Frontal cortex (tissue), 4 donors: ENCODE results near the gene SNRPD3. TPM values are rescaled to one million over a fixed set of nuclear protein-coding genes. Genes with fewer than 3 reads are reported as not detected.

Source experiments
- DNase-seq, 2 donors: peaks; one replicate each; pipeline ENCODE4 v3.0.0; 2012; ENCODE audit warnings: low spot score in 2 of 2
- FAIRE-seq: peaks from 2 replicates; lab custom pipeline; 2012; peaks lifted over from hg19 to GRCh38; lab: Jason Lieb, UNC
- total RNA-seq: library from RNA; depleted of rRNA; stranded (reverse); fragments of >200 nt; gene quantifications from one replicate; pipeline ENCODE4 v1.2.3, GENCODE V29; 2014
- donor health status: control.
- donor health status: control.
- donor health status: control.

SNRPD3 gene
- total RNA-seq: 140 TPM

DNA sequence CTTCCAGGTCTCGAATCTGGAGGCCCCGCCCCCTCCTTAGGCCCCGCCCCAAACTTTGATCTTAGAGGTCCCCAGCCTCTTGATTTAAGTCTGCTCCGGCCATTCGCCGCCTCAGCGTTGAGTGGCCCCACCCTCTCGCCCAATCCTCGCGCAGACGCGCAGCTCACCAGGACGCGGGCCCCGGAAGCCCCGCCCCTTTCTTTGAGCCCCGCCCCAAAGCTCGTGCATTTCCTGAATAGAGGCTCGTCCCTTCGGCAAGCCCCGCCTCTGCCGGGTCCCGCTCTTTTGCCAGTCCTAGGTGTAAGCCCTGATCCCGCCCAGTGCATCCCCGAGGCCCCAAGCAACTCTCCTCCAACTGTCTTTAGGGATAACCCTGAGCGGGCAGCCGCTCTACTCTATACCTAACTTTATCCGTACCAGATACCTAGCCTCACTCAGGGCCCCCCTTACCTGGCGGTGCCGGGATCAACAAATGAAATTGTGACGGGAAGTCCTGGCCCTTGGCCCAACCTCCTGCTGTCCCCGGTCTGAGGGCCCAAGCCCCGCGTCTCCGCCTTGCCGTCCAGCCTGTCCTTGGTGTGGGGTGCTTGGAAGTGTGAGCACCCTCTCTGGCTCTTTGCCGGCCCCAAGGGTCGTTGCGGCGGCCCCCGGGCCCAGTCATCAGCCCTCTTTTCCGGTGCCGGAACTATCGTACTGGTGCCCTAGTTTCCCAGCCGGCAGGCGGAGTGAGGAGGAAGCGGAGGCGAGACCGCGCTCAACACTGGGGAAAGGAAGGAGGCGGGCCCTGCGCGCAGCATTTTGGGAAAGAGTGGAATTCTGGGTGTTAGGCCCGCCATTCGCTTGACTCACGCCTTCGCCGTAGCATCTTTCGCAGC, at the start of gene SNRPD3:
SNRPD3 (plus strand) TSS at position 835 of the 875 bp plus-strand sequence. CDS start 1,676 bp downstream, outside the sequence.
- DNase-seq: peak; percentile 98 to 99
- FAIRE-seq: no peak

DNA sequence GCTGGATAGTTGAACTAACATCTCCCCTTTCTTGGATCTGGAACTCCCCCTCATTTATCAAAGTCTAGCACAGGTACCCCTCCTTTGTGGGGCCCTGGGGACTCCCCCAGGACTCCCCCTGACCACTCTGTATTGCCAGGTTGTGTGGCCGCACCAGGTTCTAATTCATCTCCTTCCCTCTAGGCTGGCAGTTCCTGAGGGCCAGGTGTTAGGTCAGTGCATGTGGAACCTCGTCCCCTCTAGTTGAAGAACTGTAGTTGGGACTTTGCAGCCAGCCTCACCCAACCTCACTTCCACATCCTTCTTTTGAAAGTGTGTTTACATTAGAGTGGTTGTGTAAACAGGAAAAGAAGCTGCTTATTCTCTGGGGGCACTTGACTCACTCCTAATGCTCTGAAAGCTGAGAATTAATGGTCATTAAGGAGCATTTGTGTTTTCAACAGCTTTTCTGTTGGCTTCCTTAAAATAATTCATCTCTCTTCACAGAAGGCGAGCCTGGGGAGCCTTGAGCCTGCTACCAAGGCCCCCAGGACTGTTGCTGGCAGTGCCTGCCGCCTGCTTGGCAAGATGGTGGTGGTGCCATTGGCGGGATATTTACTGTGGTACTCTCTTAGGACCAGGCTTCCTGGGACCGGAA, 48.9 kb upstream of the SNRPD3 start:
- FAIRE-seq: no peak
- DNase-seq: no peak

DNA sequence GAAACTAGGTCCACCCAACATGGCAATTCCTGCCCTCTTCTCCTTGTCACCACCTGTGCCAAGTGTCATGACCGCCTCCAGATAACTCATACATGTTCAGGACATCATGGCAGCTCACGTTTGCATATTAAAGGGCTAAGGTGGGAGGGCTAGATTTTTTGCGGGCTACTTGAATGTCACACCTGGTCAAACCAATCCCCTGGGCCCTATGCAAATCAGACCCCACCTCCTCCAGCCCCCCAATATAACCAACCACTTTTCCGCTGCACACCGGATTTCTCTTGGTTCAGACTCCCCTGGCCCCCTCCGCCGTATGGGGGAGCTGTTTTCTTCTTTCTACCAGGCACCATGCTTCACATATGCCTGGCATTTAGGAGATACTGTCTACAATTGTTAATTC, 48.1 kb upstream of the SNRPD3 start:
- FAIRE-seq (no peak), DNase-seq (no peak)

DNA sequence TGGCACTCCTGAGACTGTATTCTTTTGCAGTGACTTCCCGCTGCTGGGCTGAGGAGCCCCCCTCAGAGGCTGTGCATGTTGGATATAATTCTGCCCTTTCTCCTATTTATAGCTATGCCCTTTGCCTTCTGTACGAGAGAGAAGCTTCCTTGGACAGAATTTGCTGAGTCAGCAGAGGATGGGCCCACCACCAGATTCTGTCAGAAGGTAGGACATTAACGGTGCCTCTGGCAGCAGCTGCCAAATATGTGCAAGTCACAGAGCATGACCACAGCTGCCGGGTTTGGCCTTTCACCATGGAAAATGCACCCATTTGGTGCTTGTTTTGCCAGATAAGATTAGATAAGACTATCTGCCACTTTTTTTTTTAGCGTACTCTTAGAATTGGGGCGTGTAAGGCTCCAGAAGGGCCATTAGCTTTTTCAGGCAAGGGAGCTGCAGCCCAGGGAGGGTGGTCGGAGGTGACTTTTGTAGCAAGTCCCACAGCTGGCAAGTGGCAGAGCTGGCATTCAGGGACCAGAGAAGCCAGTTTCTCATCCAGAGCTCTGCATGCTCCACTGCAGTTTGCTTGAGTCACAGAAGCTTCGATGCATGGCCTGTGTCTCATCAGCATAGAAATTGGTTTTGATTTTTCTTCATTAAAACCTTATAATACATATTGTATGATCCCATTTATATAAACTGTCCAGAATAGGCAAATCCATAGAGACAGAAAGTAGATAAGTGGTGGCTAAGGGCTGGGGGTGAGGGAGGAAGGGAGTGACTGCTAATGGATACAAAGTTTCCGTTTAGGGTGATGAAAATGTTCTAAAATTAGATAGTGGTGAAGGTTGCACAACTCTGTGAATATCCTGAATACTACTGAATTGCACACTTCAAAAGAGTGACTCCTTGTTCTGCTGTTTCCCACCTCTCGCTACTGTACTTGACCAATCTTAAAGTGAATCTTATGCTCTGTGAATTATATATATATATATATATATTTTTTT, 44.9 kb upstream of the SNRPD3 start:
- FAIRE-seq (no peak), DNase-seq (no peak)

DNA sequence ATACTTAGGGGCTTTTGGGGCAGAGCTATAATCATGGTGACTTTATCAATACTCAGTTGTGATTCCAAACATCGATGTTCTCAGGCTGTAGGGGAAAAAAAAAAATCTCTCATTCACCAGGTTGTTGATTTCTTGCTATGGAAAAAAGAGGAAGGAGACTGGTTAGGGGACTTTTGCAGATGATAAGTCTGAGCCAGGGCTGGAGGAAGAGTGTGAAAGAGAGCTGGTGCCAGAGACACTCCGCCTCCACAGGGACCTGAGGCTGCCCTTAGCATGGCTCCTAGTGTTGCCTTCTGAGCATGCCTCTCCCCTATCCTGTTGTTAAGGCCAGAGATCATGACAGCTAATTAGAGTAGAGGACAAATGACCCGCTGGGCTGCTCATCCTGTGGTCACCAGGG, 43.8 kb upstream of the SNRPD3 start:
- FAIRE-seq (no peak), DNase-seq (no peak)

DNA sequence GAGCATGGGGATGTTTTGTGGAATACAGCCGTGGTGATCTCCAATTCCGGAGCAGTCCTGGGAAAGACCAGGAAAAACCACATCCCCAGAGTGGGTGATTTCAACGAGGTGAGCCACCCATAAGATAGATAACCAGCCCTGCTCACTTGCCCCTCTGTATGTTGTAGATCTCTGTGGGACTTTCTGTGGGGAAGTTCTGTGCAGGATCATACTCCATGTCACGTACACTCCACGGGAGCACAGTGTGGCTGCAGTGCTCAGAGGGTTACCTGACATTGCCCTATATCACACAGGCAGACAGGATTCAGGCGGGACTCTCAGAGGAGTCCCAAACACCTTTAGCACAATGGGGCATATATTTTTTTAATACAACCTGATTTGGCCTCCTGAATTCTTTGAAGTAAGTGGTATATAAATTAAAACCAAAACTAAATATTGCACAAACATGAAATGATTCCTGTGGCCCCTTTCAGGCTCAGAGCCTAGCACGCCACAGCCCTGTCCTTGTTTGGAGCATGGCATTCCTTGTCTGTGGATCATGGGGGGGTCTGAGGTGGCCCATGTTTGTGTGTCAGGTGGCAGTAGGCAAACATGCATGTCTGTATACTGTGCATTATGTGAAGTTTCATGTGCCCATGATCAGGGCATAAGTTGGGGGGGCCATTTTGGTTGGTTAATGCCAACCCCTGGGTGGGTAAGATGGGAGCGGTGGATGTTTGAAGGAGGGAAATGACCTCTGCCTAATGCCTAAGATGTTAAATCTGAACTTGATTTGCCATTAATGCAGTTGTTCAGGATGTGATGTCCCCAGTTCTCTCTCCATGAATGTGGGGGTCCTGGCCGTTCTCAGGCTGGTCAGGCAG, 42.2 kb upstream of the SNRPD3 start:
- FAIRE-seq (no peak), DNase-seq (no peak)

DNA sequence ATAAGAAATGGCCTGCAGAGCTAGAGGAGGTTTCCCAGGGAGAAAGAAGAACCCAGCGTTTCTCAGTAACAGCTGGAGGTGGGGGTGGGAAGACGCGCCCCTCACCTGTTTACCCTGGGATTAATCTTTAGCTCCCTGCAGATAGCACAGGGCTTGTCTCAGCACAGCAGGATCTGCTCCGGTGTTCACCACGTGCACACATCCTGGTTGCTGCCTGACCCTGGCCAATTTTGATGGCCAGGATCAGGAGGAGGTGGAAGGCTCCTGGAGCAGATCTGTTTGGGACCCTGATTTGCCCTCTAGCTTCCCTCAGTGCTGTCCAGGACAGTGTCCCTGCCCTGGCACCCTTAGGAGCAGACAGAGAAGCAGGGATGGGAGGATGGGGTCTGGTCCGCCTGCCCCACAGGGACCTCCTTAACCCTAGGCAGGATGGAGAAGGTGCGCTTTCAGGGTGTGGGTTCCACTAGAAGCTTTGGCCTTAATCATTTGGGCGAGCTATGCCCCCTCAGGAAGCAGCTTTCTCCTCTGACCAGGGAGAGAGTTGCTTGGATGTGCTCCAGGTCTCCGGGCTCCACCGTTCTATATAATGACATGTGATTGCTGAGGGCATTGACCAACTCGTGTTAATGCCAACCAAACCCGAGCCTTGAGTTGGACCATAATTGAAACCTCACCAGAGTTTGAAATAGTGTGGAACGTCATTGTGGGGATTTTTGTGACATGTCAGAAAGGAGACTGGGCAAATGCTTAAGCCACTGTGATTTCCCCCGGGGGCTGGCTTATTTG, 41.4 kb upstream of the SNRPD3 start:
- FAIRE-seq: no peak
- DNase-seq: no peak

DNA sequence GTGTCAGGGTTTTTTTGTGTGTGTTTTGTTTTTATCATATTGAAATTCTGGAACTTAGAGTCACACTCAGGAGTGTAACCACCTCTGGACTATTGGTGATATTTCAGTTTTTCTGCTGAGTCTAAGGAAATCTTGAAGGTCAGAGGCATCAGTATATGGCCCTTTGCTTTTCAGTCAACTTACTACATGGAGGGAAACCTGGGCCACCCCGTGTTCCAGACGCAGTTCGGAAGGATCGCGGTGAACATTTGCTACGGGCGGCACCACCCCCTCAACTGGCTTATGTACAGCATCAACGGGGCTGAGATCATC, 40.8 kb upstream of the SNRPD3 start:
- FAIRE-seq: no peak
- DNase-seq: no peak

DNA sequence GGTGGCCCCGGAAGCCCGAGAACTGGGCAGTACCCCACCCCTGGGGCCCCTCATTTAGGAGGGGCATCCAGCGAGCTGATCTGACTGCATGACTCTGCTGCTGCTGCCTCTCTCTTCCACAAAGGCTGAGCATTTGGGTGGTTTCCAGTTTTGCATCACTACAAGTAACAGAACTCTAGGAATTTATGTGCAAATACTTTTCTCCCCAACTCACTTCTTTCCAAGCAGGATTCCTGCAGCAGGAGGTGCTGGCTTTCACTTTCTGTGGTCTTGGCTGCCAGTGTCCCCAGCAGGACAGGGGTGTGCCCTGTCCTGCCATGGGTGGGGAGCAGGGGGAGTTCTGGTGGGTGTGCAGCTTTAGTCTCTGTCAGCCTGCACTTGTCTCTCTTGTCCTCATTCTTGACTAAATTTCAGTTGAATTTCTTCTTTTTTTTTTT, 39.5 kb upstream of the SNRPD3 start:
- no peak for FAIRE-seq
- DNase-seq: no peak

DNA sequence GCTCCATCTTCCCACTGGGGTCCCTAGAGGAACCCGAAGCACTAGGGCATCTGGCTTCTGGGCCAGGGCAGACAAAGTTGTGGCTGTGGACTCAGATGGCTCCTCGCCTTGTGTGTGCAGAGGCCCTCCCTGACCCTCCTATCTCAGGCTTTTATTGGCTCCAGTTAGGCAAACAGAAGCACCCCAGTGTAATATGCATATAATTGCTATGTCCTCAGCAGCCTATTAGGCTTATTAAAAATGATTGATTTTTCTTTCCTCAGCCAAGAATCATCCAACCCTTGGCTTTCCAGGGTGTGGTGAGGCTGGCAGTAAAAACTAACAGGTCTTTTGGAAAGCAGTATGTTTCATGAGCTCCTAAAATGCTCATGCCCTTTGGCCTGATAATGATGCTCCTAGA, 38.4 kb upstream of the SNRPD3 start:
- FAIRE-seq (no peak), DNase-seq (no peak)

DNA sequence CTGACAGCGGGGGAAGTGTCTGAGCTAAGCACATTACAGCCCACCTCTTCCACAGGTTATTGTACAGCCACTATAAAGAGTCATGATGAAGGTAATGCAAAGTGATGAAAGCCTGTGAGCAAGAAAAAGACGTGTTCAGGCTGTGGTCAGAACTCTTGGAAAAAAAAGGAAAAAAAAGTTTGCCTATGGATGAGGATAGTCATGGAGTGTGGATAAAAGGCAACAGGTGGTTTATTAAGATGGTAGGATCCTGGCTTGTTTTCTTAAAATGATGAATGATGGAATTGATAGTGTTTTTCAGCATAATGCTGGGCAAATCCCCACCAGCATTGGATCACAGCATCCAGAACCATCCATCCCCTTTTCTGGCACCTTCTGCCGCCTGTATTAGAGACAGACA, 37.6 kb upstream of the SNRPD3 start:
- FAIRE-seq (no peak), DNase-seq (no peak)

DNA sequence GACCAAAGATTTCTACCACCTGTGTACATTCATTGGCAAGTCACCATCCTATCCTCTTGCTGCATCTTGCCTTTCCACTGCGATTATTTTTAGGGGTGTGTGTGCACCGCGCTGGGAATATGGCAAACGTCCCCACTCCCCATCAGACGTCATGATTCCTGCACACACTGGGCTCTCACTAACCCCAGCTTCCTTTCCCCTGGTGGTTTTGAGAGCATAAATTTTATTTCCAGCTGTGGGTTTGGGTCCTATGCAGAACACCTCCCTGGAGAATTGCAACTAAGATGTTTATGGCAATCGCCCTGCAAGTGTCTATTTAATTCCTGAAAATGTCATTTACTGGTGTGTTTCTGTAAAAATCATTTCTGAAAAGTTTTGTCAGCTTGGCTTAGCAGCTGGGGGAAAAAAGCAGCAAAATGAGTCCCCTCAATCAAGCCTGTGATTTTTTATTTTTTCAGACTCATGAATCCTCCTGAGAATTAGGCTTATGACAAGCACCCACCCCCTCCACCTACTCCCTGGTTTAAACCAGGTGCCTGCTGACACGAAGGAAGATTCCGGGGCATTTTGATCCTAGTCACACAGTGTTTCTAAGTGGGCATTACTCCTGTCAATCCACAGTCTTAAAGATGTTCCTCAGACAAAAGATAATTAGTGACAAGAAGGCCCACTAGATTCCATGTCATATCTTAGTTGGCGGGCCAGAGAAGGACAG, 36.9 kb upstream of the SNRPD3 start:
- FAIRE-seq (no peak), DNase-seq (no peak)

DNA sequence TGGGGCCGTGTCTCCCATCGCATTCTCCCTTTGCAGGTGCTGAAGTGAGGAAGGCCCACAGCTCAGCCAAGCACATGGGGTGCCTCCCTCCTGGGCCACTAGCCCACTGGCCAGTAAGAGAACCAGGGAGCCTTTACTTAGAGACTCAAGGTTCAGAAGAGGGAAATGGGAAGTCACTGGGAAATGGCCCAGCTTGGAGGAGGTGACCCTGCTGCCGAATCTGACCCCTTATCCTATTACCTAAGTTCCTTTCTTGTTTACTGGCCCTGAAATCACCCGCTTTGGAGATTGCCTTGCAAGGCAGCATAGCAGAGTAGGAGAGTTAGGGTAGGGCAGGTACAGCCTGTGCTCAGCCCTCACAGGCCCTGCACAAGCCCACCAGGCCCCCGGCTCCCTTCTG, 36.3 kb upstream of the SNRPD3 start:
- DNase-seq: no peak
- FAIRE-seq: no peak

DNA sequence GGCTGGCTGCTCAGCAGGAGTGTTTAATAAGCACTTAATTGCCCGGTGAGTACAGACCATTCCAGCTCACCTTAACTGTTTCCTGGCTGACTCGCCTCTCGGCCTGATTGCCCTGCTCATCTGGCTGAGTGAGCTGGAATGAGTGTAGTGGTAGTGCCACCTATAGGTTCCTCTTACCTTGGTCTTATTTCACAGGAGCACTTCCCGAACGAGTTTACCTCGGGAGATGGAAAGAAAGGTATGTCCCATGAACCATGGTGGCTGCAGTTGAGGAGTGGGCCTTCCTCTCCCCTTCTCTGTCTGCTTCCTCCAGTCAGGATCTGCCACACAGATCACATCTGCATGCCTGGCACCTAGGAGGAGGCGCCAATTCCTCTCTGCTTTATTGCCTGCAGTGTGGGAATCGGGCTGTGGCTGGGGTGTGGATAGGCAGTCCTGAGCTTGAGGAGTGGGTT, 34.0 kb upstream of the SNRPD3 start:
- no peak for FAIRE-seq
- DNase-seq: peak in 1 of 2 donors; percentile 48

DNA sequence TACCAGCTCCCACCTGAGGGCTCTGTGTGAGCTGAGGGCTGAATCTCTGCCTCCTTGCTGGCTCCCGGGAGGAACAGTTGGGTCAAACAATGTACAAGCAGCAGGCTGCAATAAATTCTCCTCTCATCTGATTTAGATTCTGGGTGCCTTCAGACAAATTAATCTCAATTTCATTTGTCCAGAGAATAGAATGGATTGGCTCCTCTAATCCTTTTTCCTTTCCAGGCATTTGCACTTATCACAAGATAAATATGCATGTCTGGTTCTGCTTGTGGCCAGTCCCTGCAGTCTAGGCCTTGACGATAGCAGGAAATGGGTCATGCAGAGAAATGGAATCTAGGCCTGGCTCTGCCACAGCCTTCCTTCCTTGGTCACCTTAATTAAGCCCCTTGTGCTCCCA, 31.9 kb upstream of the SNRPD3 start:
- FAIRE-seq (no peak), DNase-seq (no peak)

DNA sequence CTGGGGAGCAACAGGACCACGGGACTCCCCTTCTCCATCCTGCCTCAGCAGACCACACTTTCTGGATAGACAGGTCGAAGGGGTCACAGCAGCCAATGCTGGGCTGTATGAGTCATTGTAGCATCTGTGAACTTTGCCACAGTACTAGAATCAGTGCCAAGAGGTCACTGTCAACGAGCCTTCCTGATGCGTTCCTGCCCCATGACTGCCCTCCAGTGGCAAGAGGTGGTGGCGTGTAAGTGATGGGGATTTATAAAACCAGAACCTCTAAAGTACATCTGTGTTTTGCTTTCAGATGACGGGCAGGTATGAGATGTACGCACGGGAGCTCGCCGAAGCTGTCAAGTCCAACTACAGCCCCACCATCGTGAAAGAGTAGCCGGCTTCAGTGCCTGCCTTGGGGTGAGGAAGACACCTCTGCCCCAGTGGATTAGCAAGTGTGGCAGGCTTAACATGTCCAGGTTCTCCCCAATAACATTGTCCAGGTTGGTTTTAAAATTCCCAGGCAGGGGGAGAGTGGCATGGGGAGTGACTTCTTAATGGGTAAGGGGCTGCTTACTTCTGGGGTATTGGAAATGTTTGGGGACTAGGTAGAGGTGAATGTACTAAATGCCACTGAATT, 30.3 kb upstream of the SNRPD3 start:
- FAIRE-seq (no peak), DNase-seq (peak; percentile 50 to 82)

DNA sequence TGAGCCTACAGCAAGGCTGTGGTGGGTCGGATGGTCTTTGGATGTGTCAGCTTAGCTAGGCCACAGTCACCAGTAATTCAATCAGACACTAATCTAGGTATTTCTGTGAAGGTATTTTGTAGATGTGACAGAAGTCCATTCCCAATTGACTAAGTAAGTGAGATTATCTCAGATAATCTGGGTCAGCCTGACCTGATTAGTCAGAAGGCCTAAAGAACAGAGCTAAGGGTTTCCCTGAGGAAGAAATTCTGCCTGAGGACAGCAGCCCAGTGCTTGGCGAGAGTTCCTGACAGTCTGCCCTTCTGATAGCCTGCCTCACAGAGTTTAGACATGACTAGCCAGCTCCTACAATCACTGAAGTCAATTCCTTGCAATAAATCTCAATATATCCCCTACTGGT, 29.6 kb upstream of the SNRPD3 start:
- no peak for FAIRE-seq
- no peak for DNase-seq

DNA sequence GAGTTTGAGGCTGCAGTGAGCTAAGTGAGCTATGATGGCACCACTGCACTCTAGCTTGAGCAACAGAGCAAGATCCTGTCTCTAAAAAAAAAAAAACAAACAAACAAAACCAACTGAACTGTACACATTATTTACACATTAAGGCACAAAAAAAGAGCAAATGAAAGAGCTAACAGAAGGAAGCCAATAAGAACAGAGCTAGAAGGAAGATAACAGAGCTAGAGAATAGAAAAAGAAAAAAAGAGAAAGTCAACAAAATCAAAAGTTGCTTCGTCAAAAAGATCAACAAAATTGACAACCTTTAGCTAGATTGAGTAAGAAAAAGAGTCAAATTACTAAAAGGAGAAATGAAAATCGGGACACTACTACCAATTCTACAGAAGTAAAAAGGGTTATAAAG, 25.9 kb upstream of the SNRPD3 start:
- no peak for FAIRE-seq

More for the DNA sequence above, 25.9 kb upstream of the SNRPD3 start:
- no peak for DNase-seq
